ENCODE results near the gene NFIA. TPM values are rescaled to one million over a fixed set of nuclear protein-coding genes. Genes with fewer than 3 reads are reported as not detected.

Gene NFIA
- total and polyA plus RNA-seq, 4 experiments from 2014 or later: 5.1 to 7.3 (median 6.7) TPM

DNA sequence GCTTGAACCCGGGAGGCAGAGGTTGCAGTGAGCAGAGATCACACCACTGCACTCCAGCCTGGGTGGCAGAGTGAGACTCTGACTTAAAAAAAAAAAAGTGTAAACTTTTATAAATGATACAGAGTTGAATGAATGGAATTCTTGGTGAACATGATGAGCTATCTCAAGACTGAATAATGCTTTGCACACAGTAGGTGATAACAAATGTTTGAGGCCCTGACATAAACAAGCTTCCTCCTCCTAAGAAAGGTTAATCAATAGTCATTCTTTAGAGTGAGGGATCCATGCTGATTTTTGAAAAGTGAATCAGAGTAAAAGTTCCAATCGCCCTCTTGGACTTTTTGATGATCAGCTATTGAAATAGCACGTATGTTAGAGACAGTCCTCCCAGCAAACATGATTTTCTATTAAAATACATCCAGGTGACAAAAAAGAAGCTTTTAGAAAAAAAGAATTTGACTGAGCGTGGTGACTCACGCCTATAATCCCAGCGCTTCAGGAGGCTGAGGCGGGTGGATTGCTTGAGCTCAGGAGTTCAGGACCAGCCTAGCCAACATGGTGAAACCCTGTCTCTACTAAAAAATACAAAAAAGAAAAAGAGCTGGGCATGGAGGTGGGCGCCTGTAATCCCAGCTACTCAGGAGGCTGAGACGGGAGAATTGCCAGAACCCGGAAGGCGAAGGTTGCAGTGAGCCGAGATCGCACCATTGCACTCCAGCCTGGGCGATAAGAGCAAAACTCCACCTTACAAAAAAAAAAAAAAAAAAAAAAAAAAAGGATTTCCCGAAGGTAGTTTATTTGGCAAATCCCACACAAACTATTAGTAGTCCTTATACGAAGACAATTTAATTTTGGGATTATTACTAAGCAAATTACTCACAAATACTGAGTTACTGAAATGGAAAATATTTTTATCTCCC lies 181.8 kb downstream of the NFIA start:
- H3K36me3 Mint-ChIP-seq: no peaks in the 10 kb centered on the region
- H3K4me3 ChIP-seq (ENCODE audit: low read length in 2 of 2): no peak overlapping the region
- no peak overlapping the region for H3K4me3 Mint-ChIP-seq
- ChIA-PET CTCF (ENCODE audit: partially characterized antibody) (interaction anchor here (0.5 to 1.2 kb wide), 2 partner anchors 215 to 519 kb away, joined by 4 read pairs; no protein-coding TSS in a partner anchor), POLR2A (ENCODE audit: partially characterized antibody) (no interaction called here)
- no peak overlapping the region for H3K27ac ChIP-seq (ENCODE audit: low read depth, low read length)
- H3K9me3 ChIP-seq (ENCODE audit: control insufficient read depth in 1 of 2, low read length in 2 of 2): no peaks in the 10 kb centered on the region
- intact Hi-C loops (cut with micrococcal nuclease): no loop called here
- no peaks in the 10 kb centered on the region for H3K36me3 ChIP-seq (ENCODE audit: insufficient read depth, low read length)
- no peaks in the 10 kb centered on the region for H3K4me1 ChIP-seq (ENCODE audit: insufficient read depth, low read length)
- H3K4me1 Mint-ChIP-seq: no peaks in the 10 kb centered on the region
- H3K27me3 Mint-ChIP-seq: no peaks in the 10 kb centered on the region
- no peaks in the 10 kb centered on the region for H3K27me3 ChIP-seq (ENCODE audit: insufficient read depth, low read length)
- no peak for DNase-seq
- no peak overlapping the region for H3K27ac Mint-ChIP-seq
- H3K9me3 Mint-ChIP-seq: no peaks in the 10 kb centered on the region

DNA sequence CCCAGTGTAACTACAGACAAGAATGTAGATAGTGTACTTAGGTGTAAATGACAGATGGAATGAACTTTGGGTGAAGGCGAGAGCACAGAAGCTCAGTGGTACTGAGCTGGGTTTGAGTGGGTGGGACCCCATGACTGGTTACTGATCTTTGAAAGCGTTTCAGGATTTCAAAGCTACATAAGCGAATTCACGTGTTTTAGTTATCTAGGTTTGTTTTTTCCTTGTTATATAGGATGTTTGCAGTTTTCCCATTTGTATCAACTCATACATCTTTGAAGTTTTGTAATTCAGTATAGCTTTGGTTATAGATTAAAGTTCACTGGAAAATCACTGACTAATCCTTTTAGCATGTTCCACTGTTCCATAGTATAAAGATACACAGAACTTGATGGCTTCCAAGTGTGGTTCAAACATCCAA lies 182.5 kb downstream of the NFIA start:
- peaks cover 0 to 2% (median 1%) of the 10 kb centered on the region in 4 donors for H3K4me1 Mint-ChIP-seq
- Histone ChIP-seq H3K27ac (ENCODE audit: low read depth, low read length) (no peak overlapping the region), H3K36me3 (ENCODE audit: insufficient read depth, low read length) (no peaks in the 10 kb centered on the region), H3K27me3 (ENCODE audit: insufficient read depth, low read length) (no peaks in the 10 kb centered on the region), H3K9me3 (ENCODE audit: control insufficient read depth in 1 of 2, low read length in 2 of 2) (no peaks in the 10 kb centered on the region), H3K4me3 (ENCODE audit: low read length in 2 of 2) (no peak overlapping the region), H3K4me1 (ENCODE audit: insufficient read depth, low read length) (no peaks in the 10 kb centered on the region)
- H3K4me3 Mint-ChIP-seq: no peak overlapping the region
- no peaks in the 10 kb centered on the region for H3K36me3 Mint-ChIP-seq
- H3K9me3 Mint-ChIP-seq: no peaks in the 10 kb centered on the region
- H3K27me3 Mint-ChIP-seq: no peaks in the 10 kb centered on the region
- DNase-seq: no peak
- H3K27ac Mint-ChIP-seq: no peak overlapping the region
- ChIA-PET CTCF (ENCODE audit: partially characterized antibody) (interaction anchor here (1.2 kb wide), 1 partner anchor 216 kb away, joined by 4 read pairs; no protein-coding TSS in a partner anchor), POLR2A (ENCODE audit: partially characterized antibody) (no interaction called here)
- intact Hi-C loops (cut with micrococcal nuclease): no loop called here

DNA sequence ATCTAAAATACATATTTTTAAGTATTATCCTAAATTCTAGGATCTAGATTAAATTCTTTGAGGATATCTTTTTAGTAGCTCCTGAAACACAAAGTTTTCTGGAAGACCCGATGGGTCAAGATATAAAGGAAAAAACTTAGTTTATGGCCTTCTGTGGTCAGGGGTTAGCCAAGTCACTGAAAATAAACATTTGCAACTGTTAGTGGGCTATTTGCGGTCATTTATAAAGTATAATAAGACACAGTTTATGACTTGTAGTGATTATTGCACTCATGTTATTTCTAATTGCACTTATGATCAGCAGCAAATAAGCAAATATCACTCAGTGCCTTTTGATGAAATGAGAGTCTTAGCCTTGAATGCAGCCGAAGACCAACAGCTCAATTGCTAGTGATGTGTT lies 183.3 kb downstream of the NFIA start:
- ChIA-PET POLR2A (ENCODE audit: partially characterized antibody) (no interaction called here), CTCF (ENCODE audit: partially characterized antibody) (no interaction called here)
- Histone ChIP-seq H3K4me3 (ENCODE audit: low read length in 2 of 2) (no peak overlapping the region), H3K27ac (ENCODE audit: low read depth, low read length) (no peak overlapping the region), H3K27me3 (ENCODE audit: insufficient read depth, low read length) (no peaks in the 10 kb centered on the region), H3K4me1 (ENCODE audit: insufficient read depth, low read length) (peaks cover 3% of the 10 kb centered on the region), H3K36me3 (ENCODE audit: insufficient read depth, low read length) (no peaks in the 10 kb centered on the region), H3K9me3 (ENCODE audit: control insufficient read depth in 1 of 2, low read length in 2 of 2) (no peaks in the 10 kb centered on the region)
- Mint-ChIP-seq H3K4me1 (peaks cover 4 to 10% (median 7%) of the 10 kb centered on the region in 4 donors), H3K9me3 (no peaks in the 10 kb centered on the region), H3K27ac (no peak overlapping the region), H3K4me3 (no peak overlapping the region), H3K36me3 (no peaks in the 10 kb centered on the region), H3K27me3 (no peaks in the 10 kb centered on the region)
- intact Hi-C loops (cut with micrococcal nuclease): no loop called here
- no peak for DNase-seq

DNA sequence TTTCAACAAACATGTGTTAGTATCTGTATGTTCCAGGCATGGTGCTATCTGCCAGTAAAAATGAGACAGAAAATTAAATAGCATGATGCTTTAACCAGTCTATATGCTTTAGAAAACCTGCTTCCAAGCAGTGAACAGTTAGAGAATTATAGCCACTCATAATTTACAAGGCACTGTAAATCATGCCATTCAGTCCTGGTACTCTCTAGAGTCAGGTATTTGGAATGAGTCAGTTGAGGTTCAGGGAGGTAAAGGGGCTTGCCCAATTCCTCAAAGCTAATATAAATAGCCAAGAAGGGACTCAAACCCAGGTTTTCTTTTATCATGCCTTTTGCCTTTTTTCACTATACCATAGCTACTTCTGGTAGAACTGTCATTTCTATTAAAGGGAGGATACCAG lies 184.4 kb downstream of the NFIA start:
- no peak overlapping the region for H3K27ac Mint-ChIP-seq
- H3K9me3 Mint-ChIP-seq: no peaks in the 10 kb centered on the region
- H3K4me1 Mint-ChIP-seq: peaks cover 6 to 16% (median 11%) of the 10 kb centered on the region in 4 donors
- Histone ChIP-seq H3K4me1 (ENCODE audit: insufficient read depth, low read length) (peaks cover 7% of the 10 kb centered on the region), H3K9me3 (ENCODE audit: control insufficient read depth in 1 of 2, low read length in 2 of 2) (no peaks in the 10 kb centered on the region), H3K27me3 (ENCODE audit: insufficient read depth, low read length) (no peaks in the 10 kb centered on the region), H3K36me3 (ENCODE audit: insufficient read depth, low read length) (no peaks in the 10 kb centered on the region), H3K27ac (ENCODE audit: low read depth, low read length) (no peak overlapping the region), H3K4me3 (ENCODE audit: low read length in 2 of 2) (no peak overlapping the region)
- DNase-seq: no peak
- H3K4me3 Mint-ChIP-seq: no peak overlapping the region
- no peaks in the 10 kb centered on the region for H3K36me3 Mint-ChIP-seq
- no peaks in the 10 kb centered on the region for H3K27me3 Mint-ChIP-seq
- ChIA-PET POLR2A (ENCODE audit: partially characterized antibody) (no interaction called here), CTCF (ENCODE audit: partially characterized antibody) (interaction anchor here (1.0 kb wide), 1 partner anchor 10 kb away, joined by 3 read pairs; no protein-coding TSS in a partner anchor)
- intact Hi-C loops (cut with micrococcal nuclease): no loop called here

DNA sequence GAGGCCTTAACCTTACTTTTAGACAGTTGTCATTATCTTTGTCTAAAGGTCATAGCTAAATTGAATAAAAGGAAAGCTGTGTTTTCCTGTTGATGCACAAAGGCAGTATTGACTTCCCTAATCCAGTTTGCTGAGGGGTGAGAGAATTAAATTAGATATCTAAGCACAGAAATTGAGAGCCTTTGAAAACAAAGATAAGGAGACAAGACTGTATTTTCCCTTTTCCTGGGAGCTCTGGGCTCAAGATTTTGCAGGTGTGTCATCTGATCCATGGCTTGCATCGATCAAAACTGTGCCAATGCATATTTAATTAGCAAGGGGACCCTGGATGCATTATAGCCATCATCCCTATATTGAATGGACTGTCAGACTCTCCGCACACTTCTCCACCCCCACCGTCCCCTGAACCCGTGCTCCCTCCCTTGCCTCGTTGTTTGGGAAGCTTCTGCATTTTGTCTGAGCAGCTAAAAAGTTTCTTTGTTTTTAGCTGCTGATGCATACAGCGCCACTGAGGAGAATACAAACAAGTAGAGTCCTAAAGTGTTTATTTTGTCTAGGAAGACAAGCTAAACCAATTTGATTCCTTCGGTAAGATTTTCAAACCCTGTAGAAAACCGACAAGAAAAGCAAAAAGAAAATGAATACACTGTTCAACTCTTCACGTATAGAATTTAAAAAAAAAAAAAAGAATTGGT lies 186.3 kb downstream of the NFIA start:
- Mint-ChIP-seq H3K4me3 (no peak overlapping the region), H3K4me1 (peaks cover 6 to 16% (median 11%) of the 10 kb centered on the region in 4 donors), H3K36me3 (no peaks in the 10 kb centered on the region), H3K27ac (peak overlapping the region in 1 of 7 donors; percentile 54), H3K27me3 (no peaks in the 10 kb centered on the region), H3K9me3 (no peaks in the 10 kb centered on the region)
- ChIA-PET CTCF (ENCODE audit: partially characterized antibody) (interaction anchor here (0.7 to 4.2 kb wide), 4 partner anchors 13 to 246 kb away, joined by 3 to 31 read pairs (median 4); no protein-coding TSS in a partner anchor), POLR2A (ENCODE audit: partially characterized antibody) (interaction anchor here (0.6 kb wide), 2 partner anchors 25 to 590 kb away, joined by 3 to 4 read pairs; no protein-coding TSS in a partner anchor)
- H3K36me3 ChIP-seq (ENCODE audit: insufficient read depth, low read length): no peaks in the 10 kb centered on the region
- intact Hi-C loops (cut with micrococcal nuclease): no loop called here
- H3K27me3 ChIP-seq (ENCODE audit: insufficient read depth, low read length): no peaks in the 10 kb centered on the region
- peaks cover 7% of the 10 kb centered on the region for H3K4me1 ChIP-seq (ENCODE audit: insufficient read depth, low read length)
- no peaks in the 10 kb centered on the region for H3K9me3 ChIP-seq (ENCODE audit: control insufficient read depth in 1 of 2, low read length in 2 of 2)
- H3K27ac ChIP-seq (ENCODE audit: low read depth, low read length): no peak overlapping the region
- no peak for DNase-seq
- H3K4me3 ChIP-seq (ENCODE audit: low read length in 2 of 2): no peak overlapping the region

DNA sequence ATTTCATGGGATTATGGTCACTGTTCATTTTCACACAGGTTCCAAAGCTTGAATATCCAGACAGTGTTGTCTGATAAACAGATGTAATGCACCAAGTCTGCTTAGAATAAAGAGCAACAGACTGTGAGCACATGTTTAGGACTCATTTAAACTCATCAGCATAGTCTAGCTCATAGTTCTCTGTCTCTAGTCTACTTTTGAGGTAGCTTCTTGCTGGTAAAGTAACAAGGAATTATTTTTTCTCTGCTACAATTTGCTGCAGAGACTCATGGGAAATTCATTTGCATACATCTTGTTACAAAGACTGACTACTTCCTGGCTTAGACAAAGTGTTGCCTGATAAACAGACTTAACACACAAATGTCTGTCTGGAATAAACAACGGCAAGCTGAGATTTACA lies 187.2 kb downstream of the NFIA start:
- CTCF ChIA-PET (ENCODE audit: partially characterized antibody): interaction anchor here (0.9 to 4.2 kb wide), 3 partner anchors 9 to 220 kb away, joined by 4 to 31 read pairs (median 5); no protein-coding TSS in a partner anchor
- no peak overlapping the region for H3K4me3 ChIP-seq (ENCODE audit: low read length in 2 of 2)
- Mint-ChIP-seq H3K27me3 (no peaks in the 10 kb centered on the region), H3K4me3 (no peak overlapping the region), H3K4me1 (peaks cover 6 to 16% (median 11%) of the 10 kb centered on the region in 4 donors), H3K36me3 (no peaks in the 10 kb centered on the region), H3K27ac (no peak overlapping the region), H3K9me3 (no peaks in the 10 kb centered on the region)
- no peak for DNase-seq
- H3K9me3 ChIP-seq (ENCODE audit: control insufficient read depth in 1 of 2, low read length in 2 of 2): no peaks in the 10 kb centered on the region
- peaks cover 7% of the 10 kb centered on the region for H3K4me1 ChIP-seq (ENCODE audit: insufficient read depth, low read length)
- POLR2A ChIA-PET (ENCODE audit: partially characterized antibody): no interaction called here
- intact Hi-C loops (cut with micrococcal nuclease): loop anchor here (1.0 kb wide), 1 partner anchor 219 kb away; no protein-coding TSS in a partner anchor
- H3K27me3 ChIP-seq (ENCODE audit: insufficient read depth, low read length): no peaks in the 10 kb centered on the region
- H3K36me3 ChIP-seq (ENCODE audit: insufficient read depth, low read length): no peaks in the 10 kb centered on the region
- H3K27ac ChIP-seq (ENCODE audit: low read depth, low read length): no peak overlapping the region

DNA sequence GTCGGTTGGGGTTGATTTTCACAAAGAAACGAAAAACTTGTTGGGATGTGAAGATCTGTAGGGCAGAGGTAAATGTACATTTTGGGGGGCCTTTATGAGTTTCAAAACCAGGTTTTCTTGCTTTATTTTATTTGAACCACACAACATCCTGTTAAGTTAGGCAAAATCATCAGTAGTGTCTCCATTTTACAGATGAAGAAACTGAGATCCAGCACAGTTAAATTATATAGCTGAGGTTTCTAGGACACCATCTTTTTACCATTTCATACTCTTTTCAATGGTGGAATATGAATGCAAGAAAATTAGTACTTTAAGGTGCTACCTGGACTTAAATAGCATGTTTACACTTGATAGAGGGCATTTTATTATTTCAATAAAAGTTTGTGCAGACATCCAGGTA lies 187.7 kb downstream of the NFIA start:
- intact Hi-C loops (cut with micrococcal nuclease): loop anchor here (1.0 kb wide), 1 partner anchor 220 kb away; no protein-coding TSS in a partner anchor
- Histone ChIP-seq H3K4me1 (ENCODE audit: insufficient read depth, low read length) (peaks cover 7% of the 10 kb centered on the region), H3K9me3 (ENCODE audit: control insufficient read depth in 1 of 2, low read length in 2 of 2) (no peaks in the 10 kb centered on the region), H3K4me3 (ENCODE audit: low read length in 2 of 2) (no peak overlapping the region), H3K36me3 (ENCODE audit: insufficient read depth, low read length) (no peaks in the 10 kb centered on the region), H3K27me3 (ENCODE audit: insufficient read depth, low read length) (no peaks in the 10 kb centered on the region), H3K27ac (ENCODE audit: low read depth, low read length) (no peak overlapping the region)
- no peak for DNase-seq
- Mint-ChIP-seq H3K4me1 (peaks cover 6 to 16% (median 11%) of the 10 kb centered on the region in 4 donors), H3K27me3 (no peaks in the 10 kb centered on the region), H3K4me3 (no peak overlapping the region), H3K9me3 (no peaks in the 10 kb centered on the region), H3K36me3 (no peaks in the 10 kb centered on the region), H3K27ac (no peak overlapping the region)
- ChIA-PET POLR2A (ENCODE audit: partially characterized antibody) (no interaction called here), CTCF (ENCODE audit: partially characterized antibody) (interaction anchor here (1.8 to 4.2 kb wide), 2 partner anchors 10 to 220 kb away, joined by 5 to 31 read pairs; no protein-coding TSS in a partner anchor)

All from CD4-positive, alpha-beta memory T cell (primary cell).